Hepatocyte (in vitro differentiated cells): ENCODE results near the gene GDPD5. TPM values are rescaled to one million over a fixed set of nuclear protein-coding genes. Genes with fewer than 3 reads are reported as not detected.

ENCODE experiments used
- DNase-seq: peaks from one replicate; pipeline ENCODE4 v3.0.0-alpha.2; 2016; ENCODE audit warnings: low spot score
- H2AFZ ChIP-seq: fragments of 200-600 bp; sonication (generic); 2 replicates; pipeline ENCODE4 v1.6.0; 2016; ENCODE audit warnings: antibody characterized with exemption, mild to moderate bottlenecking
- H3K27ac ChIP-seq: fragments of 200-600 bp; sonication (generic); 2 replicates; pipeline ENCODE4 v1.5.1; 2016; ENCODE audit warnings: mild to moderate bottlenecking
- H3K27me3 ChIP-seq: fragments of 200-600 bp; sonication (generic); 2 replicates; pipeline ENCODE4 v1.6.1; 2016
- H3K36me3 ChIP-seq: fragments of 200-600 bp; sonication (generic); replicated peaks from 2 replicates; pipeline ENCODE4 v1.5.1; 2016; ENCODE audit warnings: low read depth; ENCODE audit not compliant: insufficient read depth
- H3K4me1 ChIP-seq: fragments of 200-600 bp; sonication (generic); 2 replicates; pipeline ENCODE4 v1.5.1; 2016; ENCODE audit warnings: mild to moderate bottlenecking, moderate library complexity; ENCODE audit not compliant: insufficient read depth
- H3K4me2 ChIP-seq: fragments of 200-600 bp; sonication (generic); 2 replicates; pipeline ENCODE4 v1.6.0; 2016
- H3K4me3 ChIP-seq: fragments of 200-600 bp; sonication (generic); 2 replicates; pipeline ENCODE4 v1.5.1; 2016; ENCODE audit warnings: mild to moderate bottlenecking
- H3K79me2 ChIP-seq: fragments of 200-600 bp; sonication (generic); 2 replicates; pipeline ENCODE4 v1.6.0; 2017; ENCODE audit warnings: mild to moderate bottlenecking
- H3K9me2 ChIP-seq: fragments of 200-600 bp; sonication (generic); replicated peaks from 2 replicates; pipeline ENCODE4 v1.6.0; 2017; ENCODE audit warnings: mild to moderate bottlenecking; ENCODE audit not compliant: insufficient read depth
- H3K9me3 ChIP-seq: fragments of 200-600 bp; sonication (generic); 2 replicates; pipeline ENCODE4 v1.5.1; 2016; ENCODE audit warnings: low read depth, mild to moderate bottlenecking
- H4K20me1 ChIP-seq: fragments of 200-600 bp; sonication (generic); 2 replicates; pipeline ENCODE4 v1.6.0; 2016; ENCODE audit warnings: mild to moderate bottlenecking; ENCODE audit not compliant: insufficient read depth, poor library complexity, severe bottlenecking
- EZH2 ChIP-seq: fragments of 200-600 bp; sonication (generic); IDR thresholded peaks from 2 replicates; pipeline ENCODE4 v1.6.1; 2016; ENCODE audit warnings: antibody characterized with exemption, mild to moderate bottlenecking, borderline replicate concordance
- EZH2phosphoT487 ChIP-seq: fragments of 200-600 bp; sonication (generic); IDR thresholded peaks from one replicate; pipeline ENCODE4 v1.6.1; 2018; ENCODE audit warnings: antibody characterized with exemption, mild to moderate bottlenecking, low read depth, moderate library complexity; ENCODE audit not compliant: unreplicated experiment, severe bottlenecking
- WGBS: methylation state at CpG from one replicate; pipeline ENCODE4 v1.1.6; 2016; ENCODE audit warnings: low lambda C conversion rate; ENCODE audit errors: missing lambda C conversion rate; 5-methylcytosine and 5-hydroxymethylcytosine counted together
- polyA plus RNA-seq: library from polyadenylated mRNA; unstranded; fragments of >200 nt; fragmentation: Nextera tagmentation; extraction: Ambion mirVana; gene quantifications from 2 replicates; pipeline ENCODE4 v1.2.1, GENCODE V29; 2016
- total RNA-seq: library from RNA; depleted of rRNA; stranded (reverse); fragments of >200 nt; gene quantifications from 2 replicates; pipeline ENCODE4 v1.2.3, GENCODE V29; 2014
- TF ChIP-seq, protein P1 (sequence below): fragments of 200-600 bp; sonication (generic); IDR thresholded peaks from 2 replicates; pipeline ENCODE4 v1.5.1; 2016; ENCODE audit warnings: antibody characterized with exemption, mild to moderate bottlenecking; ENCODE audit not compliant: poor library complexity

GDPD5 gene
- total and polyA plus RNA-seq, 2 experiments from 2014 or later = 5.2 to 8.9 TPM

DNA sequence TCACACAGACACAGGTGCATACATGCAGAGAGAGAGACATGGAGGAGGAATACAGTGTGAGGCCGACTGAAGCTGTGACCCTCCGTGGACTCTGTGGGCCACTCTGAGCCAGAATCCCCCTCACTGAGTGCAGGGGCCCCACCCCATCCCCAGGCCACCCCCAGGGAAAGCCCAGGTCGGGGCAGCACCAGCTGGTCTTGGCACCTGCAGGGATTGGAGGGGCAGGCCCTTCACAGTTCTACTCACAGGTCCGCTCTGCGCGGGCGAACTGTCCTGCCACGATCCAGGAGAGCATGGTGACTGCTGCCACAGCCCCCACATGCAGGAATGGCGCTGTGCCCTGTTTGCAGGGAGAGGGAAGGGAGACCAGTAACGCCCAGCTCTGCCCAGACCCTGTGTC lies 76.5 kb downstream of the GDPD5 start:
- Histone ChIP-seq H3K9me2 (no peaks in the 10 kb centered on the region), H3K9me3 (no peaks in the 10 kb centered on the region), H2AFZ (no peak overlapping the region), H4K20me1 (no peaks in the 10 kb centered on the region), H3K4me2 (no peak overlapping the region), H3K4me3 (no peak overlapping the region), H3K27ac (no peak overlapping the region), H3K36me3 (no peaks in the 10 kb centered on the region), H3K79me2 (no peaks in the 10 kb centered on the region), H3K27me3 (no peaks in the 10 kb centered on the region), H3K4me1 (no peaks in the 10 kb centered on the region)
- DNase-seq = no peak
- no peak for TF ChIP-seq EZH2phosphoT487
- no peak for TF ChIP-seq EZH2
- TF ChIP-seq, protein P1, sequence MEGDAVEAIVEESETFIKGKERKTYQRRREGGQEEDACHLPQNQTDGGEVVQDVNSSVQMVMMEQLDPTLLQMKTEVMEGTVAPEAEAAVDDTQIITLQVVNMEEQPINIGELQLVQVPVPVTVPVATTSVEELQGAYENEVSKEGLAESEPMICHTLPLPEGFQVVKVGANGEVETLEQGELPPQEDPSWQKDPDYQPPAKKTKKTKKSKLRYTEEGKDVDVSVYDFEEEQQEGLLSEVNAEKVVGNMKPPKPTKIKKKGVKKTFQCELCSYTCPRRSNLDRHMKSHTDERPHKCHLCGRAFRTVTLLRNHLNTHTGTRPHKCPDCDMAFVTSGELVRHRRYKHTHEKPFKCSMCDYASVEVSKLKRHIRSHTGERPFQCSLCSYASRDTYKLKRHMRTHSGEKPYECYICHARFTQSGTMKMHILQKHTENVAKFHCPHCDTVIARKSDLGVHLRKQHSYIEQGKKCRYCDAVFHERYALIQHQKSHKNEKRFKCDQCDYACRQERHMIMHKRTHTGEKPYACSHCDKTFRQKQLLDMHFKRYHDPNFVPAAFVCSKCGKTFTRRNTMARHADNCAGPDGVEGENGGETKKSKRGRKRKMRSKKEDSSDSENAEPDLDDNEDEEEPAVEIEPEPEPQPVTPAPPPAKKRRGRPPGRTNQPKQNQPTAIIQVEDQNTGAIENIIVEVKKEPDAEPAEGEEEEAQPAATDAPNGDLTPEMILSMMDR = no peak
- 98% methylated on average over 5 of the region's 10 CpGs for WGBS

DNA sequence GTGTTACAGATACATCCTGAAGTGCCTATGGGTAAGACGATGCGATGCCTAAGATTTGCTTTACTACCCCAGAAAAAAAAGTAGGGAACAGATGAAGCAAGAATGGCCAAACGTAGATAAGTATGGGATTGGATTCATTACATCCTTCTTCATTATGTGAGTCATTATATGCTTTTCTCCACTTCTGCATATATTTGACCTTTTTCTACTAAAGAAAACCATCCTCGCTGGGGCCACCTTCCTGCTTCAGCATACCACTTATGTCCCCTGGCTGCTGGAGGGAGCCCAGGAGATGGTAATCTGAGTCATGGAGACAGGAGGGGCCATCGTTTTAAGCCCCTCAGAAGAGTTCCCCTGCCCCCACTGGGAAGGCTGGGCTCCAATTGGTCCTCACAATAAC lies 78.3 kb downstream of the GDPD5 start:
- Histone ChIP-seq H3K27ac (no peak overlapping the region), H2AFZ (no peak overlapping the region), H3K9me3 (no peaks in the 10 kb centered on the region), H3K36me3 (no peaks in the 10 kb centered on the region), H3K9me2 (no peaks in the 10 kb centered on the region), H4K20me1 (no peaks in the 10 kb centered on the region), H3K4me3 (no peak overlapping the region), H3K4me2 (no peak overlapping the region), H3K27me3 (no peaks in the 10 kb centered on the region), H3K4me1 (no peaks in the 10 kb centered on the region), H3K79me2 (no peaks in the 10 kb centered on the region)
- WGBS = 74% methylated on average over 5 of the region's 5 CpGs
- TF ChIP-seq, protein P1 = no peak
- no peak for DNase-seq

DNA sequence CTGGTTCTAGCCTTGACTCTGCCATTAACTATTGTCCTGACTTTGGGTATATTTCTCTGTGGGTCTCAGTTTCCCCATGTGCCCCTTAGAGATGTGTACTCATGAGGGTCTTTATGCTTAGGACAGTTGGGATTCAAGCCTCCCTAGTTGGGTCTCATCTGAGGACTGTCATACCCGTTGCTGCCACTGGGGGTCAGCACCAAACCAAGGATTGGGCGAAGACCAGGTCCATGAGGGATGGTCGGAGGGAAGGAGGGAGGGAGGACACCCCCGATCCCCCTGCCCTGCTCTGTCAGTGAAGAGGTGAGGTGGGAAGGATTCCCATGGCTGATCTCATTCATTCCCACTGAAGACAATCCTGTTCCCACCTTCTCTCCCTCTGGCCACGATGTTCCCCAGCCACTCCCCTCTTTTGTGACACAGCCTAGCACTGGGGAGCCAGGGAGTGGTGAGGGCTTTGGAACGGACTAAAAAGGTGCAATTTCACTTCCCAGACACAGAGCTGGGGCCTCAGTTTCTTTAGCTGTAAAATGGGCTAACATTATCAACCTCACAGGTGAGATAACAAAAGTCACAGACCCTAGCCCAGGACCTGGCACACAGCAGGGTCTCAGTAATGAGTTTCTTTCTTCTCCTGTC lies 80.3 kb downstream of the GDPD5 start:
- Histone ChIP-seq H3K4me3 (no peak overlapping the region), H3K79me2 (no peaks in the 10 kb centered on the region), H3K27me3 (no peaks in the 10 kb centered on the region), H3K36me3 (no peaks in the 10 kb centered on the region), H4K20me1 (no peaks in the 10 kb centered on the region), H3K4me1 (no peaks in the 10 kb centered on the region), H3K4me2 (no peak overlapping the region), H3K9me2 (no peaks in the 10 kb centered on the region), H3K27ac (no peak overlapping the region), H3K9me3 (no peaks in the 10 kb centered on the region), H2AFZ (no peak overlapping the region)
- WGBS = 21% methylated on average over 6 of the region's 6 CpGs
- DNase-seq = peak; percentile 78
- no peak for TF ChIP-seq EZH2phosphoT487
- TF ChIP-seq, protein P1 = peak; percentile 93

DNA sequence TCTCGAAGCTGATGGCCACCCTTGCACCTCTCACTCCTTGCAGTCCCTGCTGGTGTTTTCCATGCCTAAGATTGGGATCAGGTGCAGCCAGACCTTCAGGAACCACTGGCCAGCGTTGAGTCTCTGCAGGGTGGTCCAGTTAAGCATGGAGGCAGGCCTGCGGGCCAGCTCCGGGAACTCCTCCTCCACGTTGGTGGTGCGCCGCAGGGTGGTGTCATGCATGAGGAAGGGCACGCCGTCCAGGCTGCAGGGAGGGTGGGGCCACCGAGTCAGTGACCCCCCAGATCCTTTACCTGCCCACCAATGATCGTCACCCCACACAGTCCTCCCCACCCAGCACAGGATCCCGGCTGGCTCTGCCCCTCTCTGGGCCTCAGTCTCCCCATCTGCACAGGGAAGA lies 82.7 kb downstream of the GDPD5 start:
- Histone ChIP-seq H3K27me3 (no peaks in the 10 kb centered on the region), H2AFZ (no peak overlapping the region), H3K36me3 (no peaks in the 10 kb centered on the region), H3K27ac (no peak overlapping the region), H3K79me2 (no peaks in the 10 kb centered on the region), H3K4me1 (no peaks in the 10 kb centered on the region), H3K4me2 (no peak overlapping the region), H3K4me3 (no peak overlapping the region), H3K9me2 (no peaks in the 10 kb centered on the region), H4K20me1 (no peaks in the 10 kb centered on the region), H3K9me3 (no peaks in the 10 kb centered on the region)
- no peak for DNase-seq
- WGBS = 84% methylated on average over 11 of the region's 12 CpGs
- TF ChIP-seq EZH2 (no peak), EZH2phosphoT487 (no peak)
- TF ChIP-seq, protein P1 = no peak
